Transverse colon (tissue), 4 donors: ENCODE data around the gene SEPTIN2.

Source experiments
- EP300 ChIP-seq: sonication (generic); formaldehyde crosslinking; IDR thresholded peaks from one replicate; pipeline ENCODE4 v1.6.1; 2017; ENCODE audit warnings: antibody characterized with exemption, low read depth
- POLR2A ChIP-seq: fragments of 450-650 bp; IDR thresholded peaks from one replicate; pipeline ENCODE4 v1.6.1; 2016; ENCODE audit warnings: antibody characterized with exemption, mild to moderate bottlenecking, moderate library complexity
- POLR2AphosphoS5 ChIP-seq, 3 donors: sonication (generic); formaldehyde crosslinking; IDR thresholded peaks; one replicate each; pipeline ENCODE4 v1.6.1; 2016; ENCODE audit warnings: antibody characterized with exemption in 3 of 3
- TF ChIP-seq, protein P1 (sequence below), 5 experiments: fragments of 200-600 bp in 3 of 5; fragments of 450-650 bp in 2 of 5; sonication (generic) in 3 of 5; IDR thresholded peaks; 1 replicate in 2 of 5; 2 replicates in 3 of 5; pipeline ENCODE4 v1.5.1; 2016 to 2017; ENCODE audit warnings: antibody characterized with exemption in 5 of 5, inconsistent platforms in 3 of 5, mild to moderate bottlenecking in 2 of 5, moderate library complexity in 1 of 5

- TF ChIP-seq, protein P1, sequence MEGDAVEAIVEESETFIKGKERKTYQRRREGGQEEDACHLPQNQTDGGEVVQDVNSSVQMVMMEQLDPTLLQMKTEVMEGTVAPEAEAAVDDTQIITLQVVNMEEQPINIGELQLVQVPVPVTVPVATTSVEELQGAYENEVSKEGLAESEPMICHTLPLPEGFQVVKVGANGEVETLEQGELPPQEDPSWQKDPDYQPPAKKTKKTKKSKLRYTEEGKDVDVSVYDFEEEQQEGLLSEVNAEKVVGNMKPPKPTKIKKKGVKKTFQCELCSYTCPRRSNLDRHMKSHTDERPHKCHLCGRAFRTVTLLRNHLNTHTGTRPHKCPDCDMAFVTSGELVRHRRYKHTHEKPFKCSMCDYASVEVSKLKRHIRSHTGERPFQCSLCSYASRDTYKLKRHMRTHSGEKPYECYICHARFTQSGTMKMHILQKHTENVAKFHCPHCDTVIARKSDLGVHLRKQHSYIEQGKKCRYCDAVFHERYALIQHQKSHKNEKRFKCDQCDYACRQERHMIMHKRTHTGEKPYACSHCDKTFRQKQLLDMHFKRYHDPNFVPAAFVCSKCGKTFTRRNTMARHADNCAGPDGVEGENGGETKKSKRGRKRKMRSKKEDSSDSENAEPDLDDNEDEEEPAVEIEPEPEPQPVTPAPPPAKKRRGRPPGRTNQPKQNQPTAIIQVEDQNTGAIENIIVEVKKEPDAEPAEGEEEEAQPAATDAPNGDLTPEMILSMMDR (IDR thresholded peaks at IDR 0.05): no peak
- TF ChIP-seq POLR2A (no peak), POLR2AphosphoS5 (IDR thresholded peaks at IDR 0.05) (no peak), EP300 (no peak)
Observed at GRCh38 chr2:241273210-241274020, 42.3 kb upstream of the SEPTIN2 start.
